Measurements from ENCODE around the gene ABCE1.

The ABCE1 gene

GRCh38 chr4:145177906-145178538 lies 79.9 kb downstream of the ABCE1 start:
- no peak for DNase-seq (ENCODE audit: low read depth)

- DNase-seq (ENCODE audit: low read depth) = no peak
These were observed 80.7 kb downstream of the ABCE1 start for GRCh38 chr4:145178740-145179280.

All from T-helper 22 cell (primary cell).